OCI-LY7 (cell line): ENCODE data around the gene FAM162A. TPM values are rescaled to one million over a fixed set of nuclear protein-coding genes. Genes with fewer than 3 reads are reported as not detected.

Experiments used
- BruUV-seq: library from RNA; stranded (reverse); fragments of 400-500 nt; replicated peaks from 2 replicates; lab custom pipeline; 2021; lab: Mats Ljungman, UMichigan
- CTCF ChIA-PET: fragments of 300-600 bp; sonication (Branson Sonifier 250); formaldehyde crosslinking; loops from one replicate; lab custom pipeline; 2022; ENCODE audit warnings: antibody characterized with exemption; ENCODE audit not compliant: unreplicated experiment; lab: Charles Lee
- POLR2A ChIA-PET: fragments of 300-600 bp; sonication (Branson Sonifier 250); formaldehyde crosslinking; loops from one replicate; lab custom pipeline; 2022; ENCODE audit warnings: antibody characterized with exemption; lab: Charles Lee
- DNase-seq: peaks from one replicate; pipeline ENCODE4 v3.0.0-alpha.2; 2015; ENCODE audit warnings: low spot score
- H2AFZ ChIP-seq: fragments of 200-600 bp; sonication (generic), shearing (Covaris generic); 2 replicates; pipeline ENCODE4 v1.6.1; 2014; ENCODE audit warnings: mild to moderate bottlenecking, antibody characterized with exemption, low read length, moderate library complexity
- H3K27ac ChIP-seq: fragments of 200-600 bp; sonication (generic); 2 replicates; pipeline ENCODE4 v1.5.1; 2014; ENCODE audit warnings: mixed run types, low read depth, mild to moderate bottlenecking, moderate library complexity, low read length, inconsistent platforms; ENCODE audit not compliant: poor library complexity, severe bottlenecking
- H3K36me3 ChIP-seq: fragments of 200-600 bp; sonication (generic); 2 replicates; pipeline ENCODE4 v1.6.1; 2014; ENCODE audit warnings: mild to moderate bottlenecking, antibody characterized with exemption, low read length, moderate library complexity, mixed read lengths; ENCODE audit not compliant: insufficient read depth
- H3K4me1 ChIP-seq: fragments of 200-600 bp; sonication (generic); 2 replicates; pipeline ENCODE4 v1.5.1; 2014; ENCODE audit warnings: mild to moderate bottlenecking, low read length; ENCODE audit not compliant: insufficient read depth, poor library complexity, severe bottlenecking
- H3K4me2 ChIP-seq: fragments of 200-600 bp; sonication (generic); 2 replicates; pipeline ENCODE4 v1.6.1; 2014; ENCODE audit warnings: mild to moderate bottlenecking, low read length
- H3K4me3 ChIP-seq: fragments of 200-600 bp; sonication (generic); 2 replicates; pipeline ENCODE4 v1.5.1; 2014; ENCODE audit warnings: mild to moderate bottlenecking, low read depth, low read length; ENCODE audit not compliant: poor library complexity, severe bottlenecking
- H3K79me2 ChIP-seq: fragments of 200-600 bp; sonication (generic); 2 replicates; pipeline ENCODE4 v1.6.1; 2016; ENCODE audit warnings: low read depth, mild to moderate bottlenecking, low read length, moderate library complexity, mixed read lengths; ENCODE audit not compliant: insufficient read depth
- H3K9me2 ChIP-seq: fragments of 200-600 bp; sonication (generic); 2 replicates; pipeline ENCODE4 v1.6.1; 2016; ENCODE audit warnings: mild to moderate bottlenecking, low read length, mixed read lengths; ENCODE audit not compliant: insufficient read depth
- H3K9me3 ChIP-seq: fragments of 200-600 bp; sonication (generic); 2 replicates; pipeline ENCODE4 v1.6.1; 2014; ENCODE audit warnings: mild to moderate bottlenecking, mixed run types, low read length, mixed read lengths
- H4K20me1 ChIP-seq: fragments of 200-600 bp; sonication (generic); 2 replicates; pipeline ENCODE4 v1.6.1; 2014; ENCODE audit warnings: mild to moderate bottlenecking, antibody characterized with exemption, low read length, moderate library complexity, mixed read lengths; ENCODE audit not compliant: insufficient read depth
- EZH2phosphoT487 ChIP-seq: fragments of 200-600 bp; sonication (generic); IDR thresholded peaks from 2 replicates; pipeline ENCODE4 v1.6.1; 2018; ENCODE audit warnings: low read depth, borderline replicate concordance, mild to moderate bottlenecking, mixed run types, antibody characterized with exemption, low read length, moderate library complexity, mixed read lengths
- intact Hi-C: fragments of 100-400 bp; cut with micrococcal nuclease; formaldehyde crosslinking; loops from one replicate; pipeline ENCODE4 v1.10.0; 2022; ENCODE audit not compliant: unreplicated experiment
- total RNA-seq, 2 experiments: library from RNA; depleted of rRNA in 1 of 2; stranded (reverse); fragments of >200 nt in 1 of 2; shearing (Covaris generic) in 1 of 2; gene quantifications; 2 replicates each; pipeline ENCODE4 v1.2.3, GENCODE V29; 2014 to 2022
- TF ChIP-seq, protein P1 (sequence below): fragments of 200-600 bp; sonication (generic); conservative IDR thresholded peaks from 2 replicates; pipeline ENCODE4 v1.5.1; 2014; ENCODE audit warnings: mild to moderate bottlenecking, antibody characterized with exemption, low read length, moderate library complexity, mixed read lengths

The FAM162A gene
- total RNA-seq, 2 experiments from 2014 or later: 43.2 to 61.1 TPM

GRCh38 chr3:122415104-122415744, 31.2 kb downstream of the FAM162A start:
- peak overlapping the region; percentile 87 for H3K27ac ChIP-seq
- peaks cover 30% of the 10 kb centered on the region for H3K36me3 ChIP-seq
- ChIA-PET POLR2A (interaction anchor here (1.4 to 3.5 kb wide), 6 partner anchors 8 to 378 kb away, joined by 4 to 44 read pairs (median 6); partner anchors contain the start of genes FAM162A, HSPBAP1 and MIX23), CTCF (no interaction called here)
- H3K4me1 ChIP-seq: peaks cover 38% of the 10 kb centered on the region
- peak; percentile 77 for DNase-seq
- peaks cover 35% of the 10 kb centered on the region for H3K79me2 ChIP-seq
- H3K4me2 ChIP-seq: peak overlapping the region; percentile 98
- TF ChIP-seq EZH2phosphoT487: no peak
- TF ChIP-seq, protein P1, sequence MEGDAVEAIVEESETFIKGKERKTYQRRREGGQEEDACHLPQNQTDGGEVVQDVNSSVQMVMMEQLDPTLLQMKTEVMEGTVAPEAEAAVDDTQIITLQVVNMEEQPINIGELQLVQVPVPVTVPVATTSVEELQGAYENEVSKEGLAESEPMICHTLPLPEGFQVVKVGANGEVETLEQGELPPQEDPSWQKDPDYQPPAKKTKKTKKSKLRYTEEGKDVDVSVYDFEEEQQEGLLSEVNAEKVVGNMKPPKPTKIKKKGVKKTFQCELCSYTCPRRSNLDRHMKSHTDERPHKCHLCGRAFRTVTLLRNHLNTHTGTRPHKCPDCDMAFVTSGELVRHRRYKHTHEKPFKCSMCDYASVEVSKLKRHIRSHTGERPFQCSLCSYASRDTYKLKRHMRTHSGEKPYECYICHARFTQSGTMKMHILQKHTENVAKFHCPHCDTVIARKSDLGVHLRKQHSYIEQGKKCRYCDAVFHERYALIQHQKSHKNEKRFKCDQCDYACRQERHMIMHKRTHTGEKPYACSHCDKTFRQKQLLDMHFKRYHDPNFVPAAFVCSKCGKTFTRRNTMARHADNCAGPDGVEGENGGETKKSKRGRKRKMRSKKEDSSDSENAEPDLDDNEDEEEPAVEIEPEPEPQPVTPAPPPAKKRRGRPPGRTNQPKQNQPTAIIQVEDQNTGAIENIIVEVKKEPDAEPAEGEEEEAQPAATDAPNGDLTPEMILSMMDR: no peak
- H2AFZ ChIP-seq: peak overlapping the region; percentile 62; the same call in 1 of the 2 replicates
- intact Hi-C loops: loop anchor here (5.0 to 10.0 kb wide), 3 partner anchors 97 to 868 kb away; partner anchors contain the start of genes HSPBAP1, KPNA1, POLQ and SLC49A4
- H3K9me2 ChIP-seq: no peaks in the 10 kb centered on the region
- TSS peak; percentile 83 for BruUV-seq
- no peaks in the 10 kb centered on the region for H3K9me3 ChIP-seq
- H4K20me1 ChIP-seq: no peaks in the 10 kb centered on the region
- H3K4me3 ChIP-seq: peak overlapping the region; percentile 85

DNA sequence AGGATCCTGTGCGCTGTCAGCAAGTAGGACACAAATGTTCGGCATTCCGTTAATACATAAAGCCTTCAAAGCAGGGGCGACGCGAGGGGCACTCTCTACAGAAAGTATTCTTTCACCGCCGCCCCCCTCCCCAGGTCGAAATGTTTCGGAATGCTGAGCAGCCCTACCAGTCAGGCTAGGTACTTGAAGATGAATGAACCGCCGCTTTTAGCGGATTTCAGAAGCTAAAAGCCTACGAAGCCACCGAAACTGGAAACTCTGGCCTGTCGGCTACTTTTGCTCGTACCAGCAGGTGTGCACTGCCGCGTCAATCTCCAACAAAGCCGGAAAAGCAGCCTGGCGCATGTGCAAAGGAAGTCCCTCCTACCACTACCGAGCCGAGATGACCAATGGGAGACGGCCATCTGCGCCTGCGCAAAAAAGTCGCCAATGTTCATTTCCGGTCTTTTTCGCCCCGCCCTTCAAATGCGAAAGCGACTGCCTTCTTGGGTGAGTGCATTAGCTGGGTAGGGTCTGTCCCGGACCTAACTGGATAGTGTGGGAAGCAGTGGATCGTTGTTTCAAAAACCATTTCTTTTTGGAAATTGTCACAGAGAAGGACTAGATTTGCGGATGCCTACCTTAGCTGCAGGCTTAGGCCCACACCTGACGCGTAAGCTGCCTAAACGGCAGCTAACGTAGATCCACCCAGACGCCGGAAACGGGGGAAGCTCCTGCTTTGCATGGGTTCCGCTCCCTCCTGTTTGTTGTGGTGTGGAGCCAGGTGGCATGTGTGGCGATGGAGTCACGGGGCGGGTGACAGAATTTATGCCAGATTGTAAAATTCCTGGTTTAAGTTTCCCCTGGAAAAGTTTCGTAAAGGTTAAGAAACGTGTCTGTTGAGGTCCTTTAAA, 32.0 kb downstream of the FAM162A start, which contains the start of gene WDR5B:
TSS of gene WDR5B (minus strand) at position 301 of the 893 bp plus-strand sequence. CDS start 534 bp downstream, outside the sequence.
- peak within 1 kb of the TSS; percentile 85 for H3K4me3 ChIP-seq
- peak within 1 kb of the TSS; percentile 98 for H3K4me2 ChIP-seq
- ChIA-PET CTCF (interaction anchor here (1.0 kb wide), 1 partner anchor 32 kb away, joined by 3 read pairs; the partner anchor contains the start of gene FAM162A), POLR2A (interaction anchor here (0.7 to 3.5 kb wide), 13 partner anchors 9 to 786 kb away, joined by 3 to 44 read pairs (median 4); partner anchors contain the start of genes FAM162A, HSPBAP1, MIX23 and SEC22A)
- no peaks in the 10 kb centered on the region for H3K9me3 ChIP-seq
- H3K36me3 ChIP-seq: peaks cover 22% of the 10 kb centered on the region
- peak; percentile 98 for DNase-seq
- H4K20me1 ChIP-seq: no peaks in the 10 kb centered on the region
- no peaks in the 10 kb centered on the region for H3K9me2 ChIP-seq
- H2AFZ ChIP-seq: peak within 1 kb of the TSS; percentile 62; the same call in 1 of the 2 replicates
- H3K27ac ChIP-seq: peak within 1 kb of the TSS; percentile 87
- TSS peak; percentile 88 for BruUV-seq
- intact Hi-C loops: loop anchor here (1.0 to 10.0 kb wide), 4 partner anchors 32 to 869 kb away; partner anchors contain the start of genes FAM162A, HSPBAP1, KPNA1 and POLQ
- peaks cover 38% of the 10 kb centered on the region for H3K4me1 ChIP-seq
- TF ChIP-seq, protein P1: 0 out of 2 replicates have a peak, but pooled peaks have one; percentile 13
- TF ChIP-seq EZH2phosphoT487: no peak
- H3K79me2 ChIP-seq: peaks cover 35% of the 10 kb centered on the region
